ENCODE measurements around the gene KLHL26.
"Not testable (repeated sequence)": the region's sequence is repeated elsewhere in the genome, so short reads cannot be mapped to it uniquely, and the experiment has no call there.

Gene KLHL26

GRCh38 chr19:18600692-18601397, 36.0 kb upstream of the KLHL26 start:
- not testable (repeated sequence) for DNase-seq (ENCODE audit: low read depth in 3 of 3)

GRCh38 chr19:18601875-18602274, 35.0 kb upstream of the KLHL26 start:
- DNase-seq (ENCODE audit: low read depth in 3 of 3), result no peak

DNA sequence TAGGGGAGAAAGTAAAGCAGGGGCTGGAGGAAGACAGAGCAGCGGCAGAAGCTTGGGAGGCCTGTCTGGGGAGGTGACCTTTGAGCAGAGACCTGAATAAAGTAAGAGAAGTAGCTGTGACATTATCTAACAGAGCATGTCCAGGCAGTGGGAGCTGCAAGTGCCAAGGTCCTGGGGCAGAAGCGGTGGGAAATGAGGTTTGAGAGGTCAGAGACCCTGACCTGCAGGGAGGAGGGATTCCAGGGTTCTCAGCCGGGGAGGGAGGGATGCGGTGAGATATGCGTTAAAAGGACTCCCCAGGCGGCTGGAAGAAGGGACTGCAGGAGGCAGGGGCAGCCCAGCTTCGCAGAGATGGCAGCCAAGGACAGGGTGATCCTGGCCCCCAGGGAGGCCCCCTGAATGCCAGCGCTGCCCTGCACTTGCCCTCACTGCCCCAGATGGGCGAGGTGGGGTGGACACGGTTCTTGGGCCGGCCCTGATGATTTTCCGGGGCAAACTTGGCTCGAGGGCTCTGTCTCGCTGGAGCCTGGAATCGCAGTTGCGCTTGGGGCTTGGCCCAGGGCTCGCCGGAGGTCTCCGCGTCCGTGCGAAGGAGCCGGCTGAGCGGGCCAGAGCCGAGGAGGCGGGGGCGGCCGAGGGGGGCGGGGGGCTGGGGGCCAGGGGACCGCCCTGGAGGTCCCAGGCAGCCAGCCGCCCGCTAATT, 33.4 kb upstream of the KLHL26 start:
- no peak for DNase-seq (ENCODE audit: low read depth in 3 of 3)

GRCh38 chr19:18603958-18604819, 32.6 kb upstream of the KLHL26 start:
- DNase-seq (ENCODE audit: low read depth in 3 of 3), result no peak

DNA sequence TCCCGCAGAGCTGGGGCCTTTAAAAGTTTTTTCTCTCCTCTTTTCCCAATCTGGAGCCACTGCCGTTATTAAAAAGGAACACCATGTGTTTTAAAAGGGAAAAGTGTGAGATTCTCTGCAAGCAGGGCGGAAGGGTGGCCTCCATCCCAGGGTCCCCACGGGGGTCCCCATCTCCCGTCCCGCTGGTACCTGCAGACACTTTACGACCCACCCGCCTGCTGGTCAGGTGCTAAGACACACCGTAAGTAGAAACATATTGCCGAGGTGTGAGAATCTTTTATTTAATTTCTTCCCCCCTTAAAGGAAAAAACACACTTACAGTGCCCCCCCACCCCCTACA, 32.0 kb upstream of the KLHL26 start:
- DNase-seq (ENCODE audit: low read depth in 3 of 3), result no peak

DNA sequence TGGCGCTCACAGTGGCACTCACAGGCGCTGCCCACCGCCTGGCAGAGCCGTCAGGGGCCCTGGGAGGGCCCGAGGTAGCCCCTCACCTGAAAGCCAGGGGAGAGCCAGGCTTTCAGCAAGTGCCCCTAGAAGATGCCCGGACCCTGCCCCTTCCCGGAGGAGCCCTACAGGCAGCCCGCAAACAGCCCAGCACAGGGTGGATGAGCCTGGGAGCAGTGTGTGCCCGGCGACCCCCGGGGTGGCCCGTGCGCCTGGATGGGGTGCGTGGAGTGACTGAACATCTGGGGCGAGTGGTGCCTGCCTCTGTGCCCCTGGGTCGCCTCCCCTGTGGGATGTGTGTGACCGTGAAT, 31.7 kb upstream of the KLHL26 start:
- no peak for DNase-seq (ENCODE audit: low read depth in 3 of 3)

- DNase-seq (ENCODE audit: low read depth in 3 of 3), result no peak
Measured at GRCh38 chr19:18605546-18606280, 31.1 kb upstream of the KLHL26 start.

DNA sequence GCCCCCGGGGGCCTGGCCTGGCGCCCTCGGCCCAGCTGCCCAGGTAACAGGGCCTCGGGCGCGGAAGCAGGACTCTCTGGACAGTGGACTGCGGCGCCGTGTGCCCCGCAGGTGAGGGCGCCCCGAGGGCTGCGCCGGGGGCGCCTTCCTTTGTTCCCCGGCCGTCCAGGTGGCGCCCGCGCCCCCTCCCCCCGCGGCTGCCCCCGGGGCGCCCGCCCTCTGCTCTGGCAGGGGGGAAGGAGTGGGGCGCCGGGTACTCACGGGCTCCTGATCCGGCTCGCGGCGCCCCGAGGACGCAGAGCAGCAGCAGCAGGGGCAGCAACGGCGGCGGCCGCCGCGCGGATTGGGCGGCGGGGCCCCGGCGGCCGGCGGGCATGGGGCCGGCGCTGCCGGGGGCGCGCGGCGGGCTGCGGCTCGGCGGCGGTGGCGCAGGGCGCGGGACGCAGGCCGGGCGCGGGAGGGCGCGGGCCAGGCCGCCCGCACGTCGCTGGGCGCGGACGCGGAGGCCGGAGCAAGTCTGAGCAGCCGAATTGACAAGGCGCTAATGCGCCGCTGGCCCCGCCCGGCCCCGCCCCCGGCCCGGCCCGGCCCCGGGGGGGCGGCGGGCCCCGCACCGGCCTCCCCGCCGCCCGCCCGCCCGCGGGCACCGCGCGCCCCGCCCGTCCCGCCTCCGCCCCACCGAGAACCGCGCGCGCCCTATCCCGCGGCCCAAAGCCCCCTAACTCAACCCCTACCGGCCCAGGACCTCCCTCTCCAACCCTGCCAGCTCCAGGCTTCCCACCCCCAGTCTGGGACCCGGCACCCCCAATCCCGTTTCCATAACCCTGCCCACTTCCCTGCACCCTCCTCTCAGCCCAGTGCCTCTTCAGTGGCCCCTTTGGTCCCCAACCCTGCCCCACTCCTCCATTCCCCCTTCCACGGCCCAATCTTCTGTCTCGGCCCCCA, 30.3 kb upstream of the KLHL26 start, which contains the start of gene CRLF1:
CRLF1 (minus strand) TSS at position 519 of the 945 bp plus-strand sequence; CDS start at position 376, 143 bp downstream.
- no peak for DNase-seq (ENCODE audit: low read depth in 3 of 3)

DNA sequence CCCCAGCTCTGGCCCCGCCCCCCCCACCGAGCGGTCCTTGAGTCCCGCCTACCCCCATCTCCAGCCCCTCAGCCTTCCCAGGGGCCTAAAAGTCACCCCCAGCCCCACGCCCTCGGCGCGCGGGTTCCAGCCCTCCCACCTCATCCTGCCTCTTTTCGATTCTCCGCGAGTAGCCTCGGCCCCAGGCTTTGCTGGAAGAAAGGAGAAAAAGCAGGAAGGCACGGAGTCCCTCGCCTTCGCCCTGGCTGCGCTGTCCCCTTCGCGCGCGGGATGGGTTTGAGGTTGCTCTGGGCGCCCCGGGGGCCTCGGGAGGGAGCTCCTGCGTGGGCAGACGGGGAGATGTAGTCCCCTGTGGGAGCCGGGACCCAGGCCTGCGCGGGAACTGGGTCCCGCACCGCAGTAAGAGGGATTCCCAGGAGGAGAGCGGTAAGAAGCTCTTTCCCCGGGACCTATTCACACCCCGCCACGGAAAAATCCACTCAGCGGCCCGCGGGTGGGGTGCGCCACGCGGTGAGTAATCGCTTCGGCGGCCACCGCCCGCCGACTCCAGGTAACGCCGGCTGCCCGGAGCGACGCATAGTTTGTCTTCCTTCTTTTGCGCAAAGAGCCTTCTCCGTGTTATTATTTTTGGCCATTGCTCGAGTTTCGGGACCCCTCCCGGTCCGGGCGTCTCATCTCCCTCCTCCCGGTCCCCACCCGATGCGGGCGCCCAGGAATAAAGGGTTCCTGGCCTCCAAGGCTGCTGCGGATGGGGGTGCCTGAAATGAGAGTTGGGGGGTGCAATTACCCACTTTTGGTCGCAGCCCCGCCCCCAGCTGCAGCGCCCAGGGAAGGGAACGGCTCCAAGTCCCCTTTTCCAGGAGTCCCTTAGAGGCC, 29.4 kb upstream of the KLHL26 start:
- DNase-seq (ENCODE audit: low read depth in 3 of 3), result no peak

GRCh38 chr19:18608102-18608804, 28.6 kb upstream of the KLHL26 start:
- DNase-seq (ENCODE audit: low read depth in 3 of 3), result no peak

GRCh38 chr19:18608805-18609716, 27.8 kb upstream of the KLHL26 start:
- DNase-seq (ENCODE audit: low read depth in 3 of 3), result no peak

GRCh38 chr19:18609717-18610051, 27.1 kb upstream of the KLHL26 start:
- no peak for DNase-seq (ENCODE audit: low read depth in 3 of 3)

- DNase-seq (ENCODE audit: low read depth in 3 of 3), result no peak
Measured at GRCh38 chr19:18610245-18610555, 26.6 kb upstream of the KLHL26 start.

- no peak for DNase-seq (ENCODE audit: low read depth in 3 of 3)
Measured at GRCh38 chr19:18610556-18611326, 26.1 kb upstream of the KLHL26 start.

- DNase-seq (ENCODE audit: low read depth in 3 of 3), result no peak
Measured at GRCh38 chr19:18611327-18612050, 25.3 kb upstream of the KLHL26 start.

DNA sequence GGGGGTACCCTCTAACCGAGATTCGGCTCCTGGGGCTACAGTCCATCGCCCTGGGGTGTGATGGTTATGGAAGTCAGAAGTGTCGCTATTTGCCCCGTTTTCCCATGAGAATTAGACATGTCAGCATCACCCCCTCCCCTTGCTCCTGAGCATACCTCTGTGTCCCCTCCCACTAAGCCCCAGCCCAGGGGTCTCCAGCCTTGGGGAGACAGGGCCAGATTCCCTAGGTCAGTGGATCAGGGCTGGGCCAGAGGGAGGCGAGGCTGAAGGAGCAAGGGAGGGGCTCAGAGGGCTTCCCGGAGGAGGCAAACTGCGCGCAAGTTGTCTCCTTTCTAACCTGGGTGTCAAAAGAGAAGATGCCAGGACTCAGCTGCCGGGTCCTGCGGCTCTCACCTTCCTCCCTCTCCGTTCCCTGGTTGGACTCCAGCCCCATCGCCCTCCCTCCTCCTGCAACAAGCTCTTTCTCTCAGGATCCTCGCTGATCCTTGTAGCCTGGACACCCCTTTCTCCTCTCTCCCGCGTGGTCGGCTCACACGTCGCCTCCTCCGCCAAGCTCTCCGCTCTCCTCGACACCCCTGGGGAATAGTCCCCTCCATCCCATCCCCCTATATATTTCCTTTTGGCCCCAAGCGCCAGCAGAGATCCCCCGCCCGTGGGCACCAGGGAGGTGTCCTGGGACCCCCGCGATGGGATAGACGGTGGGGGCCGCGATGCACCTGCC, 24.6 kb upstream of the KLHL26 start:
- DNase-seq (ENCODE audit: low read depth in 3 of 3), result no peak

Data from stimulated activated CD4-positive, alpha-beta T cell treated with anti-CD3 and anti-CD28 coated beads, TNF-alpha, amount 100 ng/mL, for 24 hours (primary cell).